K562 (cell line): ENCODE results near the gene RHOBTB3. TPM values are rescaled to one million over a fixed set of nuclear protein-coding genes. Genes with fewer than 3 reads are reported as not detected.

ENCODE experiments used
- CBFB ChIP-seq: sonication (generic); formaldehyde crosslinking; IDR thresholded peaks from 2 replicates; pipeline ENCODE4 v1.4.0; 2020; ENCODE audit warnings: mild to moderate bottlenecking, missing genetic modification reagents
- CC2D1A ChIP-seq: fragments of 450-650 bp; IDR thresholded peaks from 2 replicates; pipeline ENCODE4 v1.6.1; 2017; ENCODE audit warnings: mild to moderate bottlenecking
- CEBPB ChIP-seq: fragments of 450-650 bp; IDR thresholded peaks from 2 replicates; pipeline ENCODE4 v1.6.1; 2016; ENCODE audit warnings: missing genetic modification characterization, missing compliant biosample characterization
- CREM ChIP-seq: IDR thresholded peaks from 2 replicates; pipeline ENCODE4 v1.6.1; 2014; ENCODE audit warnings: antibody characterized with exemption, low read depth
- CXXC5 ChIP-seq: fragments of 250-450 bp; sonication (Bioruptor Pico); IDR thresholded peaks from 2 replicates; pipeline ENCODE4 v1.8.0; 2022; ENCODE audit warnings: inconsistent platforms, mild to moderate bottlenecking, moderate library complexity
- DPF2 ChIP-seq: fragments of 450-650 bp; IDR thresholded peaks from 2 replicates; pipeline ENCODE4 v1.6.1; 2016
- FOXA1 ChIP-seq: fragments of 450-650 bp; IDR thresholded peaks from 2 replicates; pipeline ENCODE4 v1.6.1; 2016; ENCODE audit warnings: mild to moderate bottlenecking, borderline replicate concordance
- GATA2 ChIP-seq: sonication (generic); formaldehyde crosslinking; IDR thresholded peaks from 2 replicates; pipeline ENCODE4 v1.4.0; 2020; ENCODE audit warnings: mild to moderate bottlenecking, missing genetic modification reagents
- HDAC3 ChIP-seq: fragments of 450-650 bp; IDR thresholded peaks from 2 replicates; pipeline ENCODE4 v1.6.1; 2018; ENCODE audit warnings: borderline replicate concordance, mild to moderate bottlenecking, moderate library complexity; ENCODE audit not compliant: partially characterized antibody
- HDGF ChIP-seq: fragments of 450-650 bp; IDR thresholded peaks from 2 replicates; pipeline ENCODE4 v1.6.1; 2016
- MAFF ChIP-seq: IDR thresholded peaks from 2 replicates; pipeline ENCODE4 v1.6.1; 2012; ENCODE audit warnings: low read length, improper control_type of control experiment
- MEIS2 ChIP-seq: fragments of 450-650 bp; IDR thresholded peaks from 2 replicates; pipeline ENCODE4 v1.6.1; 2014; ENCODE audit warnings: mild to moderate bottlenecking; ENCODE audit not compliant: partially characterized antibody
- PHTF2 ChIP-seq: fragments of 250-450 bp; sonication (Bioruptor Pico); IDR thresholded peaks from 2 replicates; pipeline ENCODE4 v1.5.0; 2021; ENCODE audit warnings: mild to moderate bottlenecking
- PURB ChIP-seq: sonication (generic); formaldehyde crosslinking; IDR thresholded peaks from 2 replicates; pipeline ENCODE4 v1.9.0; 2021; ENCODE audit warnings: low read depth, mild to moderate bottlenecking, missing genetic modification reagents
- RB1 ChIP-seq: fragments of 450-650 bp; IDR thresholded peaks from 2 replicates; pipeline ENCODE4 v1.6.1; 2017; ENCODE audit warnings: low read depth, mild to moderate bottlenecking
- RBFOX2 ChIP-seq: fragments of 200-400 bp; formaldehyde crosslinking; IDR thresholded peaks from 2 replicates; pipeline ENCODE4 v1.6.1; 2017; ENCODE audit warnings: low read depth, mild to moderate bottlenecking, low read length, moderate library complexity
- RCOR1 ChIP-seq, 2 experiments: IDR thresholded peaks; 2 replicates each; pipeline ENCODE4 v1.6.1; 2012; ENCODE audit warnings: low read depth in 2 of 2, low read length in 2 of 2, borderline replicate concordance in 1 of 2, improper control_type of control experiment in 1 of 2
- TOE1 ChIP-seq, 2 experiments: fragments of 450-650 bp in 1 of 2; sonication (generic) in 1 of 2; formaldehyde crosslinking in 1 of 2; IDR thresholded peaks; 2 replicates each; pipeline versions ENCODE4 v1.7.1 to v1.8.0; 2016 to 2022; ENCODE audit warnings: borderline replicate concordance in 2 of 2, mild to moderate bottlenecking in 2 of 2, antibody characterized with exemption in 1 of 2, inconsistent platforms in 1 of 2, low read depth in 1 of 2, missing genetic modification reagents in 1 of 2, moderate library complexity in 1 of 2
- U2AF1 ChIP-seq: fragments of 200-400 bp; formaldehyde crosslinking; optimal IDR thresholded peaks from 2 replicates; pipeline ENCODE3; 2017; ENCODE audit warnings: mild to moderate bottlenecking, low read depth, low read length, moderate library complexity
- YY1 ChIP-seq, 3 experiments: IDR thresholded peaks; 2 replicates each; pipeline ENCODE4 v1.6.1; 2011; ENCODE audit warnings: low read length in 2 of 3, mild to moderate bottlenecking in 2 of 3, moderate library complexity in 2 of 3, borderline replicate concordance in 1 of 3, control low read depth in 1 of 3, low read depth in 1 of 3; ENCODE audit not compliant: insufficient read depth in 3 of 3, insufficient replicate concordance in 2 of 3, control insufficient read depth in 1 of 3, insufficient read length in 1 of 3; ENCODE audit errors: extremely low read depth in 1 of 3
- ZNF584 ChIP-seq: fragments of 200-800 bp; sonication (Bioruptor generic); IDR thresholded peaks from 2 replicates; pipeline ENCODE4 v1.6.1; 2016; ENCODE audit warnings: low read depth, mild to moderate bottlenecking, missing genetic modification characterization, missing compliant biosample characterization
- polyA plus RNA-seq, 8 experiments: library from polyadenylated mRNA; depleted of rRNA in 4 of 8; stranded (reverse) in 5 of 8; unstranded in 3 of 8; fragments of >200 nt; fragmentation: Nextera tagmentation in 2 of 8; fragmentation: Illumina TruSeq in 1 of 8; extraction: Ambion mirVana in 2 of 8; extraction: Trizol in 1 of 8; gene quantifications; 2 replicates each; pipeline versions ENCODE4 v1.2.1 to v1.2.3, GENCODE V29; 2011 to 2014; ENCODE audit warnings: inconsistent platforms in 1 of 8, missing spikeins in 1 of 8
- total RNA-seq, 7 experiments: library from RNA; depleted of rRNA in 6 of 7; stranded (reverse); fragments of >200 nt in 6 of 7; fragmentation: Illumina TruSeq in 2 of 7; extraction: Trizol in 2 of 7; gene quantifications; 2 replicates each; pipeline versions ENCODE4 v1.2.1 to v1.2.3, GENCODE V29; 2011 to 2021; ENCODE audit warnings: low replicate concordance in 1 of 7
- TF ChIP-seq, protein P1 (sequence below): fragments of 250-450 bp; sonication (Bioruptor Pico); IDR thresholded peaks from 2 replicates; pipeline ENCODE4 v1.8.0; 2021; ENCODE audit warnings: borderline replicate concordance, mild to moderate bottlenecking, moderate library complexity; ENCODE audit not compliant: poor library complexity, severe bottlenecking
- TF ChIP-seq, protein P2 (sequence below): fragments of 450-650 bp; IDR thresholded peaks from 2 replicates; pipeline ENCODE4 v1.6.1; 2017; ENCODE audit warnings: mild to moderate bottlenecking, moderate library complexity
- TF ChIP-seq, protein P3 (sequence below), 2 experiments: fragments of 450-650 bp; IDR thresholded peaks; 2 replicates each; pipeline ENCODE4 v1.6.1; 2016

Gene RHOBTB3
- total and polyA plus RNA-seq, 9 of the 15 experiments (the other 6 are each of a cell fraction or from before 2014, with no cell fraction given): 39.7 to 143 (median 115) TPM

DNA sequence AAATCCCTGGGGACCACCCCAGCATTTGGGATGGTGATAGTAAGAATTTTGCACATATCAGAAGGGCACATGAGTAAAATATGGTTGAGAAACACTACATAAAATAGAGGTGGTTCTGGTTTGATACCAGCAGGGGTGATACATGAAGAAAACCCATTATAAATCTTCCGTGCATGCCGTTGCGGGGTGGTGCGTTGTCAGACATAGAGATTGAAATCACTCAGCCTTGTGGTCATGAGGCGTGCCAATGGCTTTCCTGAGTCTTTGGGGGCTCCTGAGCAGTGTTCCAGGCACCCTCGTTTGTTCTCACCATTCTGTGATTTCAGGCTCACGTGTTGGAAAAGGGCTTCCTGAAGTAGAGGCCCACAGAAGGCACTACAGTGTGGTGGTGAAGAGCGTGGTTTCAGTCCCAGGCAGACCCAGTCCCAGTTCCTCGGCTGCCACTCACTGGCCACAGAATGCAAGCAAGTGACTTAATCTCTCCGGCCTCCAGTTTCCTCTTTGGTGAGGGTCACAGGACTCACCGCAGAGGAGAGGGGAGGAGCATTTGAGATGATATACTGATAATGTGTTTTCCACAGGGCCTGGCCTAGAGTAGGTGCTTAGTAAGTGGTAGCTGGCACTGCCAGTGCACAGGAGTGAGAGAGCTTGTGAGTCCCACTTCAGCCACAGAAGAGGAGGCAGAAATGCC, 111.9 kb downstream of the RHOBTB3 start (continued):
- peak; percentile 60; the same call in 1 of the 2 replicates for TF ChIP-seq TOE1 (IDR thresholded peaks at IDR 0.05; ENCODE audit: borderline replicate concordance)
- TF ChIP-seq TOE1 (CRISPR knock-in tag; IDR thresholded peaks at IDR 0.05; ENCODE audit: borderline replicate concordance, low read depth): 0 out of 2 replicates have a peak, but pooled peaks have one; percentile 47
- TF ChIP-seq HDGF: 0 out of 2 replicates have a peak, but pooled peaks have one; percentile 56
- 0 out of 2 replicates have a peak, but pooled peaks have one; percentile 32 for TF ChIP-seq RBFOX2
- TF ChIP-seq PURB (CRISPR knock-in tag): no peak
- peak; percentile 11 for TF ChIP-seq MEIS2
- no peak for TF ChIP-seq CEBPB (tag)
- peak in 1 of 2 experiments; percentile 76; a peak in 2 of 4 replicates for TF ChIP-seq RCOR1 (IDR thresholded peaks at IDR 0.05; ENCODE audit: borderline replicate concordance in 1 of 2, low read depth in 2 of 2, low read length in 2 of 2)
- 0 out of 2 replicates have a peak, but pooled peaks have one; percentile 39 for TF ChIP-seq ZNF584 (CRISPR knock-in tag)
- TF ChIP-seq, protein P1, sequence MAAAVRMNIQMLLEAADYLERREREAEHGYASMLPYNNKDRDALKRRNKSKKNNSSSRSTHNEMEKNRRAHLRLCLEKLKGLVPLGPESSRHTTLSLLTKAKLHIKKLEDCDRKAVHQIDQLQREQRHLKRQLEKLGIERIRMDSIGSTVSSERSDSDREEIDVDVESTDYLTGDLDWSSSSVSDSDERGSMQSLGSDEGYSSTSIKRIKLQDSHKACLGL (CRISPR knock-in tag): peak; percentile 37
- 0 out of 2 replicates have a peak, but pooled peaks have one; percentile 44 for TF ChIP-seq GATA2 (CRISPR knock-in tag)
- peak; percentile 65; the same call in 1 of the 2 replicates for TF ChIP-seq RB1
- TF ChIP-seq CREM: peak; percentile 30; the same call in 1 of the 2 replicates
- peak; percentile 86 for TF ChIP-seq CC2D1A
- TF ChIP-seq HDAC3: no peak
- no peak for TF ChIP-seq FOXA1
- no peak for TF ChIP-seq MAFF
- no peak for TF ChIP-seq PHTF2 (CRISPR knock-in tag)
- no peak for TF ChIP-seq U2AF1
- TF ChIP-seq CXXC5: peak; percentile 39; the same call in 1 of the 2 replicates
- no peak for TF ChIP-seq YY1 (IDR thresholded peaks at IDR 0.05; ENCODE audit: borderline replicate concordance in 1 of 3, control insufficient read depth in 1 of 3, extremely low read depth in 1 of 3, insufficient read depth in 3 of 3, insufficient read length in 1 of 3, insufficient replicate concordance in 2 of 3, low read depth in 1 of 3, low read length in 2 of 3)
- TF ChIP-seq CBFB (CRISPR knock-in tag): peak; percentile 62
- TF ChIP-seq, protein P2, sequence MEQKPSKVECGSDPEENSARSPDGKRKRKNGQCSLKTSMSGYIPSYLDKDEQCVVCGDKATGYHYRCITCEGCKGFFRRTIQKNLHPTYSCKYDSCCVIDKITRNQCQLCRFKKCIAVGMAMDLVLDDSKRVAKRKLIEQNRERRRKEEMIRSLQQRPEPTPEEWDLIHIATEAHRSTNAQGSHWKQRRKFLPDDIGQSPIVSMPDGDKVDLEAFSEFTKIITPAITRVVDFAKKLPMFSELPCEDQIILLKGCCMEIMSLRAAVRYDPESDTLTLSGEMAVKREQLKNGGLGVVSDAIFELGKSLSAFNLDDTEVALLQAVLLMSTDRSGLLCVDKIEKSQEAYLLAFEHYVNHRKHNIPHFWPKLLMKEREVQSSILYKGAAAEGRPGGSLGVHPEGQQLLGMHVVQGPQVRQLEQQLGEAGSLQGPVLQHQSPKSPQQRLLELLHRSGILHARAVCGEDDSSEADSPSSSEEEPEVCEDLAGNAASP: no peak
- TF ChIP-seq, protein P3, sequence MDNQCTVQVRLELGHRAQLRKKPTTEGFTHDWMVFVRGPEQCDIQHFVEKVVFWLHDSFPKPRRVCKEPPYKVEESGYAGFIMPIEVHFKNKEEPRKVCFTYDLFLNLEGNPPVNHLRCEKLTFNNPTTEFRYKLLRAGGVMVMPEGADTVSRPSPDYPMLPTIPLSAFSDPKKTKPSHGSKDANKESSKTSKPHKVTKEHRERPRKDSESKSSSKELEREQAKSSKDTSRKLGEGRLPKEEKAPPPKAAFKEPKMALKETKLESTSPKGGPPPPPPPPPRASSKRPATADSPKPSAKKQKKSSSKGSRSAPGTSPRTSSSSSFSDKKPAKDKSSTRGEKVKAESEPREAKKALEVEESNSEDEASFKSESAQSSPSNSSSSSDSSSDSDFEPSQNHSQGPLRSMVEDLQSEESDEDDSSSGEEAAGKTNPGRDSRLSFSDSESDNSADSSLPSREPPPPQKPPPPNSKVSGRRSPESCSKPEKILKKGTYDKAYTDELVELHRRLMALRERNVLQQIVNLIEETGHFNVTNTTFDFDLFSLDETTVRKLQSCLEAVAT (IDR thresholded peaks at IDR 0.05): peak in 1 of 2 experiments; percentile 58; a peak in 1 of 4 replicates
- TF ChIP-seq DPF2: peak; percentile 54; the same call in 1 of the 2 replicates
